Right lobe of liver (tissue), 4 donors: ENCODE results near the gene PRR4.

Experiments used
- POLR2A ChIP-seq: fragments of 450-650 bp; IDR thresholded peaks from one replicate; pipeline ENCODE4 v1.6.1; 2017; ENCODE audit warnings: antibody characterized with exemption, mild to moderate bottlenecking
- TF ChIP-seq, protein P1 (sequence below), 4 donors: fragments of 200-600 bp in 3 of 4; fragments of 450-650 bp in 1 of 4; IDR thresholded peaks; one replicate each; pipeline versions ENCODE4 v1.5.1 to v1.8.0; 2016 to 2022; ENCODE audit warnings: antibody characterized with exemption in 4 of 4, mild to moderate bottlenecking in 2 of 4
- donor health status: DM: no; HTN: no; CAD: no.
- donor health status: DM: no; HTN: no; CAD: no.
- donor health status: DM: no; HTN: yes; CAD: no.

DNA sequence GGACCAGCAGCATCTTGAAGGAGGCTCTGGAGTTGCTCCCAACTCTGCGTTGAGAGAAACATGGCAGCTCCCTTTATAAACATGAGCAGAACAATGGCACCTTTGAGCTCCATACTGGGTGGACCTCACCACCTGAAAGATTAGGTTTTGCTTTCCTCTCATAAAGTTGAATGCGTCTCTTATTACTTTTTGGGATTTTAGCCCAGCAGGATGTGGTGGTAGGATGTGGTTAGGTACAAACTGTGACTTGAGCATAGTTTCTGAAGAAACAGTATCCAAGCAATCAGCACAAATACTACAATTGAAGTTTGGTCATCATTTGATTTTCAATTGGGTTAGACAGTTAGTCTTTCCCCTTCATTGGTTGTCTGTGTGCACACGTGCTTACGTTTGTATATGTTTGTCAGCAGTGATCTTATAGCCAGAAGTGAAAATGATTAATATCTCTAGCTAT lies at the start of gene PRR4:
- TF ChIP-seq POLR2A = no peak
- TF ChIP-seq, protein P1, sequence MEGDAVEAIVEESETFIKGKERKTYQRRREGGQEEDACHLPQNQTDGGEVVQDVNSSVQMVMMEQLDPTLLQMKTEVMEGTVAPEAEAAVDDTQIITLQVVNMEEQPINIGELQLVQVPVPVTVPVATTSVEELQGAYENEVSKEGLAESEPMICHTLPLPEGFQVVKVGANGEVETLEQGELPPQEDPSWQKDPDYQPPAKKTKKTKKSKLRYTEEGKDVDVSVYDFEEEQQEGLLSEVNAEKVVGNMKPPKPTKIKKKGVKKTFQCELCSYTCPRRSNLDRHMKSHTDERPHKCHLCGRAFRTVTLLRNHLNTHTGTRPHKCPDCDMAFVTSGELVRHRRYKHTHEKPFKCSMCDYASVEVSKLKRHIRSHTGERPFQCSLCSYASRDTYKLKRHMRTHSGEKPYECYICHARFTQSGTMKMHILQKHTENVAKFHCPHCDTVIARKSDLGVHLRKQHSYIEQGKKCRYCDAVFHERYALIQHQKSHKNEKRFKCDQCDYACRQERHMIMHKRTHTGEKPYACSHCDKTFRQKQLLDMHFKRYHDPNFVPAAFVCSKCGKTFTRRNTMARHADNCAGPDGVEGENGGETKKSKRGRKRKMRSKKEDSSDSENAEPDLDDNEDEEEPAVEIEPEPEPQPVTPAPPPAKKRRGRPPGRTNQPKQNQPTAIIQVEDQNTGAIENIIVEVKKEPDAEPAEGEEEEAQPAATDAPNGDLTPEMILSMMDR (IDR thresholded peaks at IDR 0.05) = no peak
